ENCODE data around the gene ARHGEF11. TPM values are rescaled to one million over a fixed set of nuclear protein-coding genes. Genes with fewer than 3 reads are reported as not detected.

ARHGEF11 gene, protein sequence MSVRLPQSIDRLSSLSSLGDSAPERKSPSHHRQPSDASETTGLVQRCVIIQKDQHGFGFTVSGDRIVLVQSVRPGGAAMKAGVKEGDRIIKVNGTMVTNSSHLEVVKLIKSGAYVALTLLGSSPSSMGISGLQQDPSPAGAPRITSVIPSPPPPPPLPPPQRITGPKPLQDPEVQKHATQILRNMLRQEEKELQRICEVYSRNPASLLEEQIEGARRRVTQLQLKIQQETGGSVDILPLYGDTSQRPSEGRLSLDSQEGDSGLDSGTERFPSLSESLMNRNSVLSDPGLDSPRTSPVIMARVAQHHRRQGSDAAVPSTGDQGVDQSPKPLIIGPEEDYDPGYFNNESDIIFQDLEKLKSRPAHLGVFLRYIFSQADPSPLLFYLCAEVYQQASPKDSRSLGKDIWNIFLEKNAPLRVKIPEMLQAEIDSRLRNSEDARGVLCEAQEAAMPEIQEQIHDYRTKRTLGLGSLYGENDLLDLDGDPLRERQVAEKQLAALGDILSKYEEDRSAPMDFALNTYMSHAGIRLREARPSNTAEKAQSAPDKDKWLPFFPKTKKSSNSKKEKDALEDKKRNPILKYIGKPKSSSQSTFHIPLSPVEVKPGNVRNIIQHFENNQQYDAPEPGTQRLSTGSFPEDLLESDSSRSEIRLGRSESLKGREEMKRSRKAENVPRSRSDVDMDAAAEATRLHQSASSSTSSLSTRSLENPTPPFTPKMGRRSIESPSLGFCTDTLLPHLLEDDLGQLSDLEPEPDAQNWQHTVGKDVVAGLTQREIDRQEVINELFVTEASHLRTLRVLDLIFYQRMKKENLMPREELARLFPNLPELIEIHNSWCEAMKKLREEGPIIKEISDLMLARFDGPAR (N-terminal part only)
- total RNA-seq (2022) (45.5 and 47.3 TPM in 2 replicates), Bru-seq, nascent RNA (percentile 85 among the genes with signal in this experiment), BruChase-seq, experiment 1, labeled RNA remaining after a 2-hour chase (percentile 80 among the genes with signal in this experiment), BruChase-seq, experiment 2, labeled RNA remaining after a 6-hour chase (percentile 86 among the genes with signal in this experiment)
- long read RNA-seq, partial matches to known transcripts = 9 of 28 reads
- long read RNA-seq, other reads (novel, unspliced or antisense) = 19 of 28 reads

DNA sequence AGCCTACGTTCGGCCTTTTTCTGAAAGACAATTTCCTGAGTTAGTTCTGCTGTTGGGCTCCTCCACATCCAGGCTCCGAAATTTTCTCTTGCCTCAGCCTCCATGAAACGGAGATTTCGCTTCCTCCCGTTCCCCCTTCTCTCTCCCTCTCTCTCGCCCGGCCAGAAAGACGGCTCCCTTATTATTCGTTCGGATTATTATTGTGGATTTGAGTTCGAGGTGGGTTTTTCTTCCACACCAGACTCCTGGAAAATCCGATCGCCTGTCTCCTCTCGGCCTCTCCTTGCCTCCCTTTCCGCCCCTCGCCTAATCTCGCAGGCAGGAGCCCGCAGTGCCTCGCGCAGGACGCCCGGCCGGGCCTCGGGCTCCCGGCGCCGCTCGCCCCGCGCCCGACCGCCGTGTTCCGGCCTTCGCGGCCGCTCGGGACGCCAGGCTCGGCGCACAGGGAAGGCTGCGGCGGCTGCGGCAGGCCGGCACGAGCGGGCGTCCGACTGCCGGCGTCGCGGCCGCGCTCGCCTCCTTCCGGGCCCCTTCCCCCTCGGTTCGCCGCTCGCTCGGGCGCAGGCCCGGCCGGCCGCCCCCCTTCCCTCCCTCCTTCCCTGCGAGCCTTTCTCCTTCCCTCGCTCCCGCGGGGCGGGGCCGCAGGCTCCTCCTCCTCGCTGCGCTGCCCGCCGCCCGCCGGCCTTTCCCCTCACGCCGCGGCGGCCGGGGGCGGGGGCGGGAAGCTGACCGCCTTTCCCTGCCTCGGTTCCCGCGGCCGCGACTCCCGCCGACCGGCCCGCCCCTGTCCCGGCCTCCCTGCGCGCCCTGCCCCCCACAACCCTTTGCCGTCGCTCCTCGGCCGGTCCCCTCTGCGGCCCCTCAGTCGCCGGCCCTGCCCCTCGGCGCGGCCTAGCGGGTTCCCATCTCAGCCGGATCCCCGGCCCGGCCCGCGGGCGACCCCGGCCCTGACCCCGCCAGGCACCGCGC is at the start of gene ARHGEF11:
Gene ARHGEF11, minus strand, starts transcription at position 493 of the 969 bp plus-strand sequence. CDS start 1,412 bp downstream, outside the sequence.
- peak within 1 kb of the TSS; percentile 100 for H3K4me3 Mint-ChIP-seq (ENCODE audit: unreplicated experiment)
- Histone ChIP-seq H3K36me3 (ENCODE audit: control insufficient read depth, insufficient read depth, low read length) (no peaks in the 10 kb centered on the region), H3K27me3 (replicated peaks; ENCODE audit: control insufficient read depth, insufficient read depth, low read length) (no peaks in the 10 kb centered on the region), H3K9me3 (no peaks in the 10 kb centered on the region), H3K4me1 (peaks cover 10% of the 10 kb centered on the region), H3K4me3 (ENCODE audit: low read depth, low read length) (peak within 1 kb of the TSS; percentile 59)
- H3K9me3 Mint-ChIP-seq (ENCODE audit: unreplicated experiment) = no peaks in the 10 kb centered on the region
- peaks cover 37% of the 10 kb centered on the region for H3K4me1 Mint-ChIP-seq (ENCODE audit: low read depth, unreplicated experiment)
- POLR2A ChIA-PET = interaction anchor here (0.6 to 1.0 kb wide), 5 partner anchors 45 to 340 kb away, joined by 3 to 5 read pairs (median 3); partner anchors contain the start of gene CRABP2
- BruUV-seq (replicated peaks) = no TSS peak
- no peak for TF ChIP-seq CTCF (IDR thresholded peaks at IDR 0.05; ENCODE audit: insufficient read depth in 1 of 2, low read depth in 1 of 2, low read length in 1 of 2, severe bottlenecking in 1 of 2, unreplicated experiment in 1 of 2)
- DNase-seq = peak; percentile 92 to 96
- intact Hi-C loops (cut with micrococcal nuclease; ENCODE audit: unreplicated experiment) = loop anchor here (2.0 to 5.0 kb wide), 2 partner anchors 77 to 112 kb away; no protein-coding TSS in a partner anchor
- no peaks in the 10 kb centered on the region for H3K27me3 Mint-ChIP-seq (ENCODE audit: insufficient read depth, unreplicated experiment)
- CTCF ChIA-PET = interaction anchor here (0.6 to 1.6 kb wide), 2 partner anchors 29 to 75 kb away, joined by 3 to 6 read pairs; no protein-coding TSS in a partner anchor
- H3K27ac Mint-ChIP-seq (ENCODE audit: unreplicated experiment) = peak within 1 kb of the TSS; percentile 97
- H3K36me3 Mint-ChIP-seq (ENCODE audit: insufficient read depth, unreplicated experiment) = peaks cover 19% of the 10 kb centered on the region

GRCh38 chr1:157095091-157095490 is 49.5 kb upstream of the ARHGEF11 start:
- Mint-ChIP-seq H3K9me3 (ENCODE audit: unreplicated experiment) (no peaks in the 10 kb centered on the region), H3K4me1 (ENCODE audit: low read depth, unreplicated experiment) (no peaks in the 10 kb centered on the region), H3K27ac (ENCODE audit: unreplicated experiment) (no peak overlapping the region), H3K27me3 (ENCODE audit: insufficient read depth, unreplicated experiment) (no peaks in the 10 kb centered on the region), H3K36me3 (ENCODE audit: insufficient read depth, unreplicated experiment) (peaks cover 5% of the 10 kb centered on the region), H3K4me3 (ENCODE audit: unreplicated experiment) (no peak overlapping the region)
- Histone ChIP-seq H3K4me3 (ENCODE audit: low read depth, low read length) (no peak overlapping the region), H3K4me1 (no peaks in the 10 kb centered on the region), H3K9me3 (no peaks in the 10 kb centered on the region), H3K27me3 (replicated peaks; ENCODE audit: control insufficient read depth, insufficient read depth, low read length) (no peaks in the 10 kb centered on the region), H3K36me3 (ENCODE audit: control insufficient read depth, insufficient read depth, low read length) (no peaks in the 10 kb centered on the region)
- BruUV-seq (replicated peaks) = no TSS peak
- CTCF ChIA-PET = interaction anchor here (0.9 kb wide), 1 partner anchor 21 kb away, joined by 3 read pairs; no protein-coding TSS in a partner anchor
- intact Hi-C loops (cut with micrococcal nuclease; ENCODE audit: unreplicated experiment) = no loop called here
- no peak for TF ChIP-seq CTCF (IDR thresholded peaks at IDR 0.05; ENCODE audit: insufficient read depth in 1 of 2, low read depth in 1 of 2, low read length in 1 of 2, severe bottlenecking in 1 of 2, unreplicated experiment in 1 of 2)
- no peak for DNase-seq
- POLR2A ChIA-PET = no interaction called here

Data from Caco-2 (cell line).